Astrocyte (in vitro differentiated cells and primary cell): ENCODE measurements around the gene ORC4. TPM values are rescaled to one million over a fixed set of nuclear protein-coding genes. Genes with fewer than 3 reads are reported as not detected.

Source experiments
- DNase-seq: peaks from one replicate; pipeline ENCODE4 v3.0.0-alpha.2; 2010; ENCODE audit warnings: low read depth
- FAIRE-seq: peaks from 2 replicates; lab custom pipeline; 2011; peaks lifted over from hg19 to GRCh38; lab: Jason Lieb, UNC
- H2AFZ ChIP-seq: 2 replicates; pipeline ENCODE4 v1.6.0; 2012; ENCODE audit warnings: low read depth, low read length, inconsistent platforms
- H3K27ac ChIP-seq: 2 replicates; pipeline ENCODE4 v1.5.1; 2011; ENCODE audit warnings: low read depth, low read length, inconsistent platforms
- H3K27me3 ChIP-seq: 2 replicates; pipeline ENCODE4 v1.6.0; 2011; ENCODE audit warnings: low read length, inconsistent platforms; ENCODE audit not compliant: insufficient read depth
- H3K36me3 ChIP-seq: 2 replicates; pipeline ENCODE4 v1.5.1; 2011; ENCODE audit warnings: low read length, inconsistent platforms; ENCODE audit not compliant: insufficient read depth
- H3K4me1 ChIP-seq: 2 replicates; pipeline ENCODE4 v1.5.1; 2011; ENCODE audit warnings: low read length, inconsistent platforms; ENCODE audit not compliant: insufficient read depth
- H3K4me2 ChIP-seq: 2 replicates; pipeline ENCODE4 v1.6.0; 2012; ENCODE audit warnings: low read length, inconsistent platforms
- H3K4me3 ChIP-seq: 2 replicates; pipeline ENCODE4 v1.5.1; 2011; ENCODE audit warnings: low read depth, mild to moderate bottlenecking, low read length, inconsistent platforms; ENCODE audit not compliant: insufficient read depth
- H3K79me2 ChIP-seq: 2 replicates; pipeline ENCODE4 v1.6.0; 2012; ENCODE audit warnings: mild to moderate bottlenecking, low read length, inconsistent platforms; ENCODE audit not compliant: insufficient read depth
- H3K9ac ChIP-seq: 2 replicates; pipeline ENCODE4 v1.6.0; 2012; ENCODE audit warnings: mild to moderate bottlenecking, low read length, inconsistent platforms
- H3K9me3 ChIP-seq: 2 replicates; pipeline ENCODE4 v1.5.1; 2012; ENCODE audit warnings: low read depth, mild to moderate bottlenecking, low read length, inconsistent platforms; ENCODE audit not compliant: insufficient read depth
- H4K20me1 ChIP-seq: 2 replicates; pipeline ENCODE4 v1.6.0; 2012; ENCODE audit warnings: low read length, inconsistent platforms; ENCODE audit not compliant: insufficient read depth
- H3K27ac Mint-ChIP-seq: one replicate; pipeline ENCODE4 v1.8.0; 2021; ENCODE audit warnings: mild to moderate bottlenecking, mixed read lengths; ENCODE audit not compliant: unreplicated experiment
- H3K27me3 Mint-ChIP-seq: one replicate; pipeline ENCODE4 v1.8.0; 2021; ENCODE audit warnings: low read depth, mixed read lengths; ENCODE audit not compliant: unreplicated experiment
- H3K36me3 Mint-ChIP-seq: one replicate; pipeline ENCODE4 v1.8.0; 2021; ENCODE audit warnings: low read depth, mixed read lengths; ENCODE audit not compliant: unreplicated experiment
- H3K4me1 Mint-ChIP-seq: one replicate; pipeline ENCODE4 v1.8.0; 2021; ENCODE audit warnings: low read depth, mixed read lengths; ENCODE audit not compliant: unreplicated experiment
- H3K4me3 Mint-ChIP-seq: one replicate; pipeline ENCODE4 v1.8.0; 2021; ENCODE audit warnings: mild to moderate bottlenecking, moderate library complexity, mixed read lengths; ENCODE audit not compliant: unreplicated experiment
- H3K9me3 Mint-ChIP-seq: one replicate; pipeline ENCODE4 v1.8.0; 2021; ENCODE audit warnings: mild to moderate bottlenecking, mixed read lengths; ENCODE audit not compliant: unreplicated experiment
- EZH2 ChIP-seq: IDR thresholded peaks from 2 replicates; pipeline ENCODE4 v1.6.1; 2012; ENCODE audit warnings: mild to moderate bottlenecking, low read length, inconsistent platforms; ENCODE audit not compliant: insufficient read depth
- total RNA-seq: library from RNA; stranded (reverse); gene quantifications from 2 replicates; pipeline ENCODE4 v1.2.1, GENCODE V29; 2021
- TF ChIP-seq, protein P1 (sequence below): IDR thresholded peaks from 2 replicates; pipeline ENCODE4 v1.5.1; 2011; ENCODE audit warnings: low read depth, mild to moderate bottlenecking, inconsistent platforms, low read length, moderate library complexity; ENCODE audit not compliant: insufficient read depth

Gene ORC4
- total RNA-seq, 1 donor from 2014 or later: 43.8 TPM

DNA sequence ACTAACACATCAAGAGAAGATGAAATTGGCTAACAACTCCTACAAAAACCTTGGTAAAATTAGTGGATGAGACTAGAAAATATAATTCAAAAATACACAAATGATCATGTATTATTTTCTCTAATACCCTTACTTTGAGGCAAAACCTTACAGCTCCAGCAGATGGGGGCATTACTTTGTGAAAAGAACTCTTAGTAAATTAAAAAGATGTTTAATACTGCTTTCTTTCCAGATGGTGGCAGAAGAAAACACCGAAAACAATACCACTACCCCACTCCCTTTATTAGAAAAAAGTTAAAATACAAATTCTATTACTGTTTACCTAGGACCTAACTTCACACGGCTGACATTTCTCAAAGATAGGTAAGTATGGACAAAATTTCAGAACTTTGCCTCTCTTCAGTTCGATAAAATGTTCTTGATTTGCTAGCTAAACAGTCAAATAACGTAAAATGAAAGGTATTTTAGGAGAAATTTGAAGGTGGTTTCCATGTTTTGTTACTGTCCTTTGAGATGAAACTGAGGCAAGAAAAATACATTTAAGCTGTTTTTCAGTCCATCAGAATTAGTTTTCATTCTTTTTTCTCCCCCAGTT, 30.6 kb downstream of the ORC4 start:
- Histone ChIP-seq H3K79me2 (peaks cover 30% of the 10 kb centered on the region), H3K4me3 (no peak overlapping the region), H2AFZ (no peak overlapping the region), H4K20me1 (peaks cover 39% of the 10 kb centered on the region), H3K9ac (no peak overlapping the region), H3K27ac (no peak overlapping the region), H3K4me1 (no peaks in the 10 kb centered on the region), H3K27me3 (no peaks in the 10 kb centered on the region), H3K4me2 (no peak overlapping the region), H3K36me3 (no peaks in the 10 kb centered on the region), H3K9me3 (no peaks in the 10 kb centered on the region)
- no peak overlapping the region for H3K27ac Mint-ChIP-seq
- H3K27me3 Mint-ChIP-seq: no peaks in the 10 kb centered on the region
- no peaks in the 10 kb centered on the region for H3K4me1 Mint-ChIP-seq
- FAIRE-seq (no peak), DNase-seq (peak; percentile 33)
- H3K9me3 Mint-ChIP-seq: no peaks in the 10 kb centered on the region
- H3K36me3 Mint-ChIP-seq: peaks cover 6% of the 10 kb centered on the region
- H3K4me3 Mint-ChIP-seq: no peak overlapping the region
- TF ChIP-seq, protein P1, sequence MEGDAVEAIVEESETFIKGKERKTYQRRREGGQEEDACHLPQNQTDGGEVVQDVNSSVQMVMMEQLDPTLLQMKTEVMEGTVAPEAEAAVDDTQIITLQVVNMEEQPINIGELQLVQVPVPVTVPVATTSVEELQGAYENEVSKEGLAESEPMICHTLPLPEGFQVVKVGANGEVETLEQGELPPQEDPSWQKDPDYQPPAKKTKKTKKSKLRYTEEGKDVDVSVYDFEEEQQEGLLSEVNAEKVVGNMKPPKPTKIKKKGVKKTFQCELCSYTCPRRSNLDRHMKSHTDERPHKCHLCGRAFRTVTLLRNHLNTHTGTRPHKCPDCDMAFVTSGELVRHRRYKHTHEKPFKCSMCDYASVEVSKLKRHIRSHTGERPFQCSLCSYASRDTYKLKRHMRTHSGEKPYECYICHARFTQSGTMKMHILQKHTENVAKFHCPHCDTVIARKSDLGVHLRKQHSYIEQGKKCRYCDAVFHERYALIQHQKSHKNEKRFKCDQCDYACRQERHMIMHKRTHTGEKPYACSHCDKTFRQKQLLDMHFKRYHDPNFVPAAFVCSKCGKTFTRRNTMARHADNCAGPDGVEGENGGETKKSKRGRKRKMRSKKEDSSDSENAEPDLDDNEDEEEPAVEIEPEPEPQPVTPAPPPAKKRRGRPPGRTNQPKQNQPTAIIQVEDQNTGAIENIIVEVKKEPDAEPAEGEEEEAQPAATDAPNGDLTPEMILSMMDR: peak; percentile 78
- no peak for TF ChIP-seq EZH2

DNA sequence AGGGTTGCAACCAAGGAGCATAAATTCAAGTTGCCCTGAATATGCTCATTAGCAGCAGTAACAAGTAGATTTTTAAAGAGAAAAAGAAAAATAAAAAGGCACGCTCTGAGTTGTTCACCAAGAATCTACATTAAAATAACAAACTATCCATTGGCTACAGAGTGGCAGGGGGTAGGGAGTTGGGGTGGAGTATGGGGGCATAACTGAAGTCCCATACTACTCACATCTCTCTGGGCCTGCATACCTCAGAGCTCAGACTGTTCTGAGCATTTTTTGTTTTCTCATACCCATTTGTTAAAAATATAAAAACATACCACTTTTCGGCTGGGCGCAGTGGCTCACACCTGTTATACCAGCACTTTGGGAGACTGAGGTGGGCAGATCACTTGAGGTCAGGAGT, 31.4 kb downstream of the ORC4 start:
- no peaks in the 10 kb centered on the region for H3K9me3 ChIP-seq
- H3K79me2 ChIP-seq: peaks cover 29% of the 10 kb centered on the region
- Mint-ChIP-seq H3K27me3 (no peaks in the 10 kb centered on the region), H3K4me1 (no peaks in the 10 kb centered on the region), H3K9me3 (no peaks in the 10 kb centered on the region), H3K36me3 (peaks cover 2% of the 10 kb centered on the region), H3K4me3 (no peak overlapping the region), H3K27ac (no peak overlapping the region)
- H2AFZ ChIP-seq: no peak overlapping the region
- H4K20me1 ChIP-seq: peaks cover 39% of the 10 kb centered on the region
- no peaks in the 10 kb centered on the region for H3K27me3 ChIP-seq
- DNase-seq: no peak
- no peak overlapping the region for H3K9ac ChIP-seq
- no peaks in the 10 kb centered on the region for H3K4me1 ChIP-seq
- H3K4me2 ChIP-seq: no peak overlapping the region
- FAIRE-seq: no peak
- no peak overlapping the region for H3K27ac ChIP-seq
- no peak for TF ChIP-seq EZH2
- TF ChIP-seq, protein P1: no peak
- H3K36me3 ChIP-seq: no peaks in the 10 kb centered on the region
- no peak overlapping the region for H3K4me3 ChIP-seq

DNA sequence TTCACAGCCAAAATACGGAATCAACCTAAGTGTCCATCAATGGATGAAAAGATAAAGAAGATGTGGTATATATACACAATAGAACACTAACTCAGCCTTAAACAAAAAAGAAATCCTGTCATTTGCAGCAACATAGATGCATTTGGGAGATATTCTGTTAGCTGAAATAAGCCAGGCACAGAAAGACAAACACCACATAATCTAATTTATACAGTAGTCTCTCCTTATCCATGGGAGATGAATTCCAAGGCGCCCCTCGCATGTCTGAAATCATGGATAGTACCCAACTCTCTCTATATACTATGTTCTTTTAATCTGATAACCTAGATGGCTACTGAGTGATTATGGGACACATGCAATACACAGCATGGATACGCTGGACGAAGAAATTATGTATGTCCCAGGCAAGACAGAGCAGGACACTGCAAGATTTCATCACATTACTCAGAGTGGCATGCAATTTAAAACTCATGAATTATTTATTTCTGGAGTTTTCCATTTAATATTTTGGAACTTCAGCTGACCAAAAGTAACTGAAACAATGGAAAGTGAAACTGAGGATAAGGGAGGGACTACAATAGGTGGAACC, 39.5 kb downstream of the ORC4 start:
- no peaks in the 10 kb centered on the region for H3K27me3 Mint-ChIP-seq
- Histone ChIP-seq H4K20me1 (peaks cover 45% of the 10 kb centered on the region), H3K4me2 (no peak overlapping the region), H3K27me3 (no peaks in the 10 kb centered on the region), H3K9ac (no peak overlapping the region), H3K27ac (no peak overlapping the region), H2AFZ (no peak overlapping the region), H3K79me2 (peaks cover 45% of the 10 kb centered on the region), H3K4me3 (no peak overlapping the region), H3K9me3 (no peaks in the 10 kb centered on the region), H3K4me1 (no peaks in the 10 kb centered on the region), H3K36me3 (no peaks in the 10 kb centered on the region)
- TF ChIP-seq, protein P1: no peak
- TF ChIP-seq EZH2: no peak
- no peak overlapping the region for H3K4me3 Mint-ChIP-seq
- peaks cover 5% of the 10 kb centered on the region for H3K36me3 Mint-ChIP-seq
- H3K4me1 Mint-ChIP-seq: peaks cover 2% of the 10 kb centered on the region
- DNase-seq (no peak), FAIRE-seq (no peak)
- H3K27ac Mint-ChIP-seq: no peak overlapping the region
- peaks cover 7% of the 10 kb centered on the region for H3K9me3 Mint-ChIP-seq
